ENCODE measurements around the gene ALOX5AP.

The ALOX5AP gene

DNA sequence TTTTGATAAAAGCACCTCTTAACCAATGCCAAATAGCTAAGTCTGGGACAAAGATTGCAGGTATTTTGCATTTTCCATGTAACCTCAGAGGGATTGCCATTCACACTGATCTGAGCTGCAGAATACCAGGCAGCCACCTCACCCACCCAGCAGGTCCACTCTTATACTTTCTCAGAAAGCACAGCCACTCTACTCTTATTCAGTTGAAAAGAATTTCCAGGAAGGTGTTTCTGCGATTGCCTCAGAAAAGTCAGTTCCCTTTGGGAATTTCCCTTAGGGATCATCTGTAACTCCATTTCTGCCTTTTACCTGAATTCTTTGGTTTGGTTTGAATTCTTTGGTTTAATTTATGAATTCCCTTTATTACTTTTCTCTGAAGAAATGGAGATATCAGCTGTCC lies 904 bp upstream of the ALOX5AP start:
- H3K27me3 Mint-ChIP-seq, result no peaks in the 10 kb centered on the region

DNA sequence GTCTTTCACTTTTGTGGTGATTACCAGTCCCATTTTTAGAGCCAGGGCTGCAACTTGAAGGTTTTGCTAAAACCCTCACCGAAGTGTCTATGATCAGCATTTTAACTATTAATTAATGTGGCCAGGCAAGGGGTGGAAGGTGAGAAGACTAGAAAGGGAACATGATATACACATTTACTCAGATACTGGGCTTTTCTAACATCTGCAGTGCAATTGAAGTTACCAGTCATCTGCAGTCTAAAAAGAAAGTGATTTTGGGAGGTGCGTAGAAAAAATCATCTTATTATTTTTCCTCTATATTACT lies 481 bp downstream of the ALOX5AP start:
- no peaks in the 10 kb centered on the region for H3K27me3 Mint-ChIP-seq
- DNase-seq (ENCODE audit: low spot score in 2 of 2), result no peak
- H3K4me1 Mint-ChIP-seq, result peaks cover 65% of the 10 kb centered on the region
- H3K9me3 Mint-ChIP-seq, result no peaks in the 10 kb centered on the region
- ATAC-seq (replicated peaks; ENCODE audit: extremely low read depth, poor library complexity, severe bottlenecking), result no peak
- peak overlapping the region; percentile 87 for H3K4me3 Mint-ChIP-seq
- no peaks in the 10 kb centered on the region for H3K36me3 Mint-ChIP-seq (ENCODE audit: insufficient read depth)
- peak overlapping the region; percentile 82 for H3K27ac Mint-ChIP-seq (ENCODE audit: low read depth)

More for the DNA sequence above, 904 bp upstream of the ALOX5AP start:
- peak overlapping the region; percentile 82 for H3K27ac Mint-ChIP-seq (ENCODE audit: low read depth)
- H3K4me1 Mint-ChIP-seq, result peaks cover 51% of the 10 kb centered on the region
- DNase-seq (ENCODE audit: low spot score in 2 of 2) (no peak), ATAC-seq (replicated peaks; ENCODE audit: extremely low read depth, poor library complexity, severe bottlenecking) (no peak)
- H3K36me3 Mint-ChIP-seq (ENCODE audit: insufficient read depth), result no peaks in the 10 kb centered on the region
- H3K9me3 Mint-ChIP-seq, result no peaks in the 10 kb centered on the region
- H3K4me3 Mint-ChIP-seq, result peak overlapping the region; percentile 87

DNA sequence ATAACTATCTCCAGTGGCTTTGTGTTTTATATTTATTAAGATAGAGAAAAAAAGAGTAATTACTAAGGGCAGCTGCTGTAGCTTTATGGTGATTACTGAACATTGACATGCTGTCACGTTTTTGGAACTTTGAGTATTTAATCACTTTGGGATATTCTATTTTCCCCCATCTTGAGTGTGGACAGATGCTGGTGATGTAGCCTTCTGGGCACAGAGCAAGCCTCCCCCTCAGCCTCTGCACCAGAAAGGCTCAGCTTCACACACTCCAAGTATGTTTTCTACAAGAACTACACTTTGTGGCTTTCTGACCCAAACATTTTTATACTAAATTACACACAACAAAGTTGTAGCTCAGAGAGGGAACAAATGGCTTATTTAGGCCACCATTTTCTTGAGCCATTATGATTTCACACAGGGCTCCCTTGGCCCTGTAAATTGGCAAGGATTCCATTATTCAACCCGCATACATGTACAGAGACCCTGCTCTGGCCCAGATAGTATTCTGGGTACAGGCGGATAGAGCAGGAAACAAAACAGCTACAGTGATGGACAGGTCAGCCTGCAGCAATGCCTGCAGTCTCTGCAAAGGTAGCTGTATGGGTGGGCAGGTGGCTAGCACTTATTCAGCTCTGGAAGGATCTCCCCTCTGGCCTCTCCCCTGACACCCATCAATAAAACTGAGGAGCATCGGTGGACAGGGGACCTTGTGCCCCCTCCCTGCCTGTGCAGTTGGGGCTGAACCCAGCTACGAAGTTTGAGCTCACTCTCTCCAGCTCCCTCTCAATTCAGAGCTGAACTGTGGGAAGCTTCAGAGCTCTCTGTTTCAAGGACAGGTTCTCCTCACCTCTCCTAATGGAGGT lies 1.3 kb downstream of the ALOX5AP start:
- ATAC-seq (replicated peaks; ENCODE audit: extremely low read depth, poor library complexity, severe bottlenecking) (no peak), DNase-seq (ENCODE audit: low spot score in 2 of 2) (no peak)
- H3K9me3 Mint-ChIP-seq, result no peaks in the 10 kb centered on the region
- no peaks in the 10 kb centered on the region for H3K27me3 Mint-ChIP-seq
- peaks cover 65% of the 10 kb centered on the region for H3K4me1 Mint-ChIP-seq
- H3K27ac Mint-ChIP-seq (ENCODE audit: low read depth), result peak overlapping the region; percentile 82
- H3K4me3 Mint-ChIP-seq, result peak overlapping the region; percentile 87
- no peaks in the 10 kb centered on the region for H3K36me3 Mint-ChIP-seq (ENCODE audit: insufficient read depth)

DNA sequence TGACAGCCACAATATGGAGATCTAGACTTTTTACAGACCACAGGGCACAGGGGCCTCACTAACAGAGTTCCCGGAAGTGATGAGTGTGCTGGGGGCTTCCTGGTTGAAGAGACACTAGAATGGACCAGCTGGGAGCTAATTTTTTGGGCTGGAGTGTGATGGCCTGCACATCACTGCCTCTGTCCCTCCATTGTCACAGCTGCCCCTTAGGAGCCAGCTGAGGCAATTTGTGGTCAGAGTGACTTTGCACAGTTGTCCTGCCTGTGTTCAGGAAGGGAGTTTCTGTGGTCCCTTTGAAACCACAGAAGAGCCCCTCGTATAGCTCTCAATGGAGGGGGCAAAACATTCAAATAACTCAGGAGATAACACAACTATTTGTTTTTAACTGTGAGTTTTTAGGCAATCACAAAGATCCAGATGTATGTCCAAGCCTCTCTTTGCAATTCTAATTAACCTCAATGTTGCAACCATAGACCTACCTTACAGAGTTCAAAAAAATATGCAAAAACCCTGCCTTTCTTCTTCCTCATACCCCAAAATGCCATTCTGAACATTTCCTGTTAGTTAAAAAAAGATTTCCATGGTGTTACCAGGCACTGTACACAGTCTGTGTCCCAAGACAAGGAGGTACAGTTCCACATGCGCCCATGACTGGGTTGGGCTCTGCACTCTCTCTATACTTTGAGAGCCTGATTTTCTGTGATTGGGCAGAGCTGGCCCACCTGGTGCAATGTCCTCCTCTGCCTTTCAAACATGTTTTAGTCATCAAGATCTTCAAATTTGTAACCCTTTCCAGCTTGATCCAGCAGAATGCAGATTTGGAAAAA lies 2.4 kb downstream of the ALOX5AP start:
- no peaks in the 10 kb centered on the region for H3K36me3 Mint-ChIP-seq (ENCODE audit: insufficient read depth)
- peaks cover 65% of the 10 kb centered on the region for H3K4me1 Mint-ChIP-seq
- H3K9me3 Mint-ChIP-seq, result no peaks in the 10 kb centered on the region
- peak overlapping the region; percentile 82 for H3K27ac Mint-ChIP-seq (ENCODE audit: low read depth)
- DNase-seq (ENCODE audit: low spot score in 2 of 2), result no peak
- no peaks in the 10 kb centered on the region for H3K27me3 Mint-ChIP-seq
- H3K4me3 Mint-ChIP-seq, result peak overlapping the region; percentile 87
- no peak for ATAC-seq (replicated peaks; ENCODE audit: extremely low read depth, poor library complexity, severe bottlenecking)

DNA sequence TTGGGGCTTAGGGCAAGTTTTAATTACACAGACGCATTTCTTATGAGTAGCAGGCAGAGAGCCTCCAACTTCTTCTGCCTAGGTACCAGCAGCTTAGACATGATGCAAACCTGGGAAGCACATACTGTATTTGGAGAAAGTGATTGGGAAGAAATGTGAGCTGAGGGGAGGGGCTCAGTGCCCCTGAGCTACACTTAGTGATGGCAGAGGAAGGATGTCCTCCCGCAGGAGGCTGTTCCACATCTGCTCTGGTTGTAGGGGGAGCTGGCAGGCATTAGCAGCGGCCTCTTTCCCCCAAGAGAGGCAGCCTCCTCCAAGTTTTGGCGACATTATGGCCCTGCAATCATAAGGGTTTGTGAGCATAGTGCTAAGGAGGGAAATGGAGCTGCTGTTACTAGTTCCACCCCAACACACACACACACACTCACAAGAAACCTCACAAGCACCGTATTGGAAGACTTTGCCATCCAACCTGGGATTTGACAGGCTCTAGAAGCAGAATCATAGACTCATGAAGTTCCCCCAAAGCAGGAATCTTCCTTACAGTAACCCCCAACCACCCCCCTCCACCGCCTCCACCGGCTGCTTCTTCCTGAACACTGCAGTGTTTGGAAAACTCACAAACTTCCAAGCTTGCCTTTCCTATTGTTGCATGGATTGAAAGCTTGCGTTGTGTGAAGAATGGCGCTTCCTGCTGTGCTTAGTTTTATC lies 3.3 kb downstream of the ALOX5AP start:
- H3K36me3 Mint-ChIP-seq (ENCODE audit: insufficient read depth), result peaks cover 5% of the 10 kb centered on the region
- peak overlapping the region; percentile 87 for H3K4me3 Mint-ChIP-seq

DNA sequence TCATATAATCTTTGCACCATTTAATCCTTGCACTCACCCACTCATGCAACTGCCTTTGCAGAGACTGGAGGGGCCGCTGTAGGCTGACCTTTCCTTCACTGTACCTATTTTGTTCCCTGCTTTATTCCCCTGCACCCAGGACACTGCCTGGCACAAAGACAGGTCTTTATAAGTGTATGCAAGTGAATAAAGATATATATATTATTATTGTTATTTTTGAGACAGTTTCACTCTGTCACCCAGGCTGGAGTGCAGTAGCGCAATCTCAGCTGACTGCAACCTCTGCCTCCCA lies 3.8 kb downstream of the ALOX5AP start:
- no peak for DNase-seq (ENCODE audit: low spot score in 2 of 2)
- peaks cover 80% of the 10 kb centered on the region for H3K4me1 Mint-ChIP-seq
- peak overlapping the region; percentile 87 for H3K4me3 Mint-ChIP-seq
- no peak for ATAC-seq (replicated peaks; ENCODE audit: extremely low read depth, poor library complexity, severe bottlenecking)
- H3K36me3 Mint-ChIP-seq (ENCODE audit: insufficient read depth), result peaks cover 6% of the 10 kb centered on the region
- H3K27me3 Mint-ChIP-seq, result no peaks in the 10 kb centered on the region
- peak overlapping the region; percentile 78 for H3K27ac Mint-ChIP-seq (ENCODE audit: low read depth)
- H3K9me3 Mint-ChIP-seq, result no peaks in the 10 kb centered on the region

More for the DNA sequence above, 3.3 kb downstream of the ALOX5AP start:
- no peaks in the 10 kb centered on the region for H3K9me3 Mint-ChIP-seq
- peak overlapping the region; percentile 78 for H3K27ac Mint-ChIP-seq (ENCODE audit: low read depth)
- ATAC-seq (replicated peaks; ENCODE audit: extremely low read depth, poor library complexity, severe bottlenecking), result no peak
- peaks cover 74% of the 10 kb centered on the region for H3K4me1 Mint-ChIP-seq
- no peak for DNase-seq (ENCODE audit: low spot score in 2 of 2)
- H3K27me3 Mint-ChIP-seq, result no peaks in the 10 kb centered on the region

DNA sequence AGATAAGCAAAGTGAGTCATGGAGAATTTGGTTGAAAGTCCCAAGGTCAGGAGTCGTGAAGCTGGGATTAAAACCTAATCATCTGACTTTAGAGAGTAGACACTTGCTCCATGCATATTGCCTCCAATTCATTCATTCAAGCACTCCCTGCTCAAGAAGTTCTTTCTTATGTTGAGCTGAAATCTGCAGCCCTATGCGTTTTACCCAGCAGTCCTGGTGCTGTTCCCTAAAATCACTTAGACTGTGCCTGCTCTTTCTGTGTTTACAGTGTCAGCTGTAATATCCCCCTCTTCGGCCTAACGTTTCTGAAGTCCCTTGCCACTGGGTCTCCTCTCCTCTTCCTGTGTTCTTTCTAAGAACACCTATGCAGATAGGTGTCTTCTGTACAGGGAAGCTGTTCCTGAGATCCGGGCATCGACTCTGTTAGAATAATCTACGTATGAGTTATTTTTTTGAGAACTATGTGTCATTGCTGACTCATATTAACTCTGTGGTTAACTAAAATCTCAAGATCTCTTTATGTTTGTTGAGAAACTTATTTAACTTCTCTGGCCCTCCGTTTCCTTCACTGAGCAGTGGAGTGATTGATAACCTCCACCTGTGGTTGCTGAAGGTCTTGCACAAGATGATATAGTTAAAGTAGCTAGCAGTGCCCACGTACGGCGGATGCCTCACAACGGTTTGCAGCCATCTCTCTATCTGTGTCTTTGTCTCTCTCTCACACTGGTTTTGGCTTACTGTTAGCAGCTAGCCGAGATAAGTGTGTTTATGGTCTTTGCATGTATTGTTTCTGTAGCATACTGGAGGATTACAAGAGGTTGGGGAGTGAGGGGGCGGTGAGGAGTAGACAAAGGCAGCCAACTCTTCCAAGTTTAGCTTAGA lies 4.7 kb downstream of the ALOX5AP start:
- Mint-ChIP-seq H3K4me3 (peak overlapping the region; percentile 79), H3K9me3 (no peaks in the 10 kb centered on the region), H3K4me1 (peaks cover 81% of the 10 kb centered on the region), H3K27me3 (no peaks in the 10 kb centered on the region), H3K27ac (ENCODE audit: low read depth) (peak overlapping the region; percentile 78), H3K36me3 (ENCODE audit: insufficient read depth) (peaks cover 10% of the 10 kb centered on the region)
- peak in 1 of 2 donors; percentile 41 for DNase-seq (ENCODE audit: low spot score in 2 of 2)
- ATAC-seq (replicated peaks; ENCODE audit: extremely low read depth, poor library complexity, severe bottlenecking), result peak; percentile 31

DNA sequence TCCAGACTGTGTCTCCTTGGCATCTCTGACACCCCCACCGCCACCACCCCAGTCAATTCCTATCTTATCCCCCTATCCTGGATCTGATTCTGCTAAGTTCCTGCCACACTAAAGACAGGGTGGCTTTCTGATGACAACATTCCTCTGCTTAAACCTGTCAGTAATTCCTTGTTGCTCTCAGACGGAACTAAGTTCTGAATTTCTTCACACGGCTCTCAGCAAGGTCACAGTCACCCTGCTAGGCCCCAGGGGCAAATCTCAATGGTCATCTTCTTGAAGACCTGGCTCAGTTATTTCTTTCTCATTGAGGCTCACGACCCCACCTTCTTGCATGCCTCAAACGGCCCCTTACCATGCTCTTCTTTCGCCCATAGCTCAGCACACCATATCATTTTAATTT lies 7.6 kb downstream of the ALOX5AP start:
- peaks cover 72% of the 10 kb centered on the region for H3K4me1 Mint-ChIP-seq
- H3K9me3 Mint-ChIP-seq, result no peaks in the 10 kb centered on the region
- ATAC-seq (replicated peaks; ENCODE audit: extremely low read depth, poor library complexity, severe bottlenecking) (no peak), DNase-seq (ENCODE audit: low spot score in 2 of 2) (no peak)
- peaks cover 19% of the 10 kb centered on the region for H3K36me3 Mint-ChIP-seq (ENCODE audit: insufficient read depth)
- peak overlapping the region; percentile 67 for H3K4me3 Mint-ChIP-seq
- peak overlapping the region; percentile 87 for H3K27ac Mint-ChIP-seq (ENCODE audit: low read depth)
- H3K27me3 Mint-ChIP-seq, result no peaks in the 10 kb centered on the region

DNA sequence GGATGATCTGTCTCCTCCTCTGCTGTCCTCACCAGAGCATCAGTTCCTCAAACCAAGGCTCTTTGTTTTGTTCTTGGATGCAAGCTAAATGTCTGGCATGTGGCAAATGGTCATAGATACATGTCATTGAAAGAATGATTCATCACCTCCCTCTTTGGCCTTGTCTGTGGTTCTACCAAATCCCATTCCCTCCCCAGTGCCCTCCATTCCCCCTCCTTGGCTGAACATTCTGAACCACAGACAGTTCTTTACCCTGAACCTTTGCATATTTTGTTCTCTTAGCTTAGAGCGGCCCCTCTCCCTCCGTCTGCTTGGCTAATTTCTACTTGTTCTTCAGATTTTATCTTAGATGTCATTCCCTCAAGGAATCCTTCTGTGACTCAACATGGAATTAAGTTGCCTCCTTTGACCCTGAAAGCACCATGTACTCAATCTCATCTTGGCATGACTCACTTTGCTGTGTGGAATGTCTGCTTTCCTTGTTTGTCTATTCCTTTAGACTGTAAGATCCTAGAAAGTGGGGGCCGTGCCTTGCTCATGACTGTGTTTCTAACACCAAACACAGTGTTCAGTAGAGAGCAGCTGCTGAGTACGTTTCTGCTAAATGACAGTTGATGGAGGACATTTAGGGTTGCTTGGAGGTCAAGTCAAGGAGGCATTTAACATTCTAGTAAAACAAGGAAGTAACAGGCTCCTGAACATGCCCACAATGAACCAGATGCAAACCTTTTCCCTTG lies 8.1 kb downstream of the ALOX5AP start:
- Mint-ChIP-seq H3K36me3 (ENCODE audit: insufficient read depth) (peaks cover 19% of the 10 kb centered on the region), H3K9me3 (no peaks in the 10 kb centered on the region), H3K4me3 (peak overlapping the region; percentile 67), H3K27ac (ENCODE audit: low read depth) (peak overlapping the region; percentile 87), H3K27me3 (no peaks in the 10 kb centered on the region), H3K4me1 (peaks cover 66% of the 10 kb centered on the region)
- DNase-seq (ENCODE audit: low spot score in 2 of 2) (no peak), ATAC-seq (replicated peaks; ENCODE audit: extremely low read depth, poor library complexity, severe bottlenecking) (peak; percentile 2)

DNA sequence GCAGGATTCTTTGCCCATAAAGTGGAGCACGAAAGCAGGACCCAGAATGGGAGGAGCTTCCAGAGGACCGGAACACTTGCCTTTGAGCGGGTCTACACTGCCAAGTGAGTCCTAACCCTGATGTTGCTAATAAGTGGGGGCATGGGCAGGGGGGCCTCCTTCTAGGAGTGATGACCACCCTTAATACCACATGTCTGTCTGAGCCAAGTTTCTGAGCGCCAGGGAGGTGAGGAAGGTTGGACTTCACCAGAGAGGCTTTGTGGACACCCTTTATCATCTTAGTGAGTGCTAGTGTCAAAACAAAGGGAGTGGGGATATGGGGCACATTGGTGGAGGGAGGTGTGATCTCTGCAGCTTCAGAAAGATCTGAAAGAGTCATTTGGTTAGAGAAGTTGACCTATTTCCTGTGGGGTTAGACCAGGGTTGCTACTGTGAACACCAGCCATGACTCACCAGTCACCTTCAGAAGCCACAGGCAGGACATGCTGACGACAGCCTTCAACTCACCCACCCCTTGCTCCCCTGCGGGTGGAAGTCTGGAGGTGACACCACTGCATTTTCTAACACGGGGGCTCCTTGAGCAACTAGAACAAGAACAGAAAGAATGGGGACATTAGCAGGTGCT lies 8.8 kb downstream of the ALOX5AP start:
- peak overlapping the region; percentile 67 for H3K4me3 Mint-ChIP-seq
- H3K9me3 Mint-ChIP-seq, result no peaks in the 10 kb centered on the region
- DNase-seq (ENCODE audit: low spot score in 2 of 2) (peak; percentile 68 to 90), ATAC-seq (replicated peaks; ENCODE audit: extremely low read depth, poor library complexity, severe bottlenecking) (peak; percentile 87)
- H3K27me3 Mint-ChIP-seq, result no peaks in the 10 kb centered on the region
- H3K4me1 Mint-ChIP-seq, result peaks cover 59% of the 10 kb centered on the region
- peak overlapping the region; percentile 87 for H3K27ac Mint-ChIP-seq (ENCODE audit: low read depth)
- peaks cover 19% of the 10 kb centered on the region for H3K36me3 Mint-ChIP-seq (ENCODE audit: insufficient read depth)

DNA sequence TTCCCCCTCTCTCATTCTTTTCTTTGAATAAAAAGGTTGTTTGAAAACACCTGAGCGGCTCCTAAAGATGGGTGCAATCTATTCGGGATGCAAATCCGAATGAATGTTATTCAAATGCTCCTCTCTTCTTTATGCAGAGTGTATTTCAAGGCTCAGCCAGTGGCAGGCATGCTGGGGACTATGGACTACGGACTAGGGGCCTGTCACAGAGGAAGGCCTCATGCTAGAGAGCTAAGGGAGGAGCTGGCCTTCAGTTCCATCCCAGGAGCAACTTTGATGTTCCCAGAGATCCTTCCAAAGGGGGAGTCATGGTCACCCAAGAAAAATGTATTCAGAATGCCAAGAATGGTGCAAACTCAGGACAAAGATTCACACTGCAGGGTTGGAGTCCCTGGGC lies 9.3 kb downstream of the ALOX5AP start:
- Mint-ChIP-seq H3K27me3 (no peaks in the 10 kb centered on the region), H3K9me3 (no peaks in the 10 kb centered on the region), H3K4me1 (peaks cover 54% of the 10 kb centered on the region), H3K36me3 (ENCODE audit: insufficient read depth) (peaks cover 19% of the 10 kb centered on the region), H3K4me3 (peak overlapping the region; percentile 67), H3K27ac (ENCODE audit: low read depth) (peak overlapping the region; percentile 87)
- no peak for ATAC-seq (replicated peaks; ENCODE audit: extremely low read depth, poor library complexity, severe bottlenecking)
- no peak for DNase-seq (ENCODE audit: low spot score in 2 of 2)

All from central memory CD8-positive, alpha-beta T cell (primary cell).